Hematopoietic multipotent progenitor cell (in vitro differentiated cells): ENCODE results near the gene UROC1. TPM values are rescaled to one million over a fixed set of nuclear protein-coding genes. Genes with fewer than 3 reads are reported as not detected.
A peak's percentile ranks its signal among the peaks of the same experiment; 100 is the strongest.

Source experiments
- DNase-seq, 3 donors: peaks; one replicate each; pipeline ENCODE4 v3.0.0-alpha.2; 2011 to 2015; ENCODE audit warnings: low read depth in 2 of 3, low spot score in 2 of 3
- total RNA-seq: library from RNA; depleted of rRNA; stranded (reverse); fragments of >200 nt; gene quantifications from one replicate; pipeline ENCODE4 v1.2.3, GENCODE V29; 2012

UROC1 gene
- total RNA-seq: under 0.01 TPM

DNA sequence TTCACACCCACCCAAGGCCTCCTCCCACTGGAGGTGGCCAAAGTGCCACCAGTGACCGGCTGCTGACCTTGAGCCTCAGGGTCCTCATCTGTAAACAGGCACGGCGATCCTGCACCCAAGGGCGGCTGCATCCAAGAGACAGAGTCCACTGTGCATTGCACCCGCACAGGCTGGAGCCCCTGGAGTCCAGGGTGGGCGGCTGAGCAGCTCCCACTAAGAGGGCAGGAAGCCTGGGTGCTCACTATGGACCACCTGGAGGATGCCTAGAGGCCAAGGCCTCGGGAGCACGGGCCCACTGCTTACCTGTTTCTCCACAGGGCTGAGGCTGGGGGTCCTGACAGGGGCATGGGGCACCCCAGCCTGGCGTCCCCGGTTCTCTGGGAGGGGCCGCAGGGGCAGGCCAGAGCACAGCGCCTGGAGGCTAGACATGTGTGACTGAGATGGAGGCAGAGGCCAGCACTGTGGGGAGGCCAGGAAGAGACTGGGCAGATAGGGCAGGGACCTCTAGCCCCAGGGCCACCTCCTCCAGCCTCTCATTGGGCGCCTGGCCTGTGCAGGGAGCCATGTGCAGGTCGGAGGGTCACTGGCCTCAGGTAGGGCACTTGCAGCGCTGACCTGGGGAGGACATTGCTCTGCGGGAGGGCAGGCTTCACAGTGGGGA is at the start of gene UROC1:
UROC1 (minus strand) TSS at position 483 of the 661 bp plus-strand sequence; CDS start at position 429, 54 bp downstream.
- DNase-seq: no peak

GRCh38 chr3:126562737-126563276 is 45.2 kb upstream of the UROC1 start:
- DNase-seq: no peak

- no peak for DNase-seq
Measured at GRCh38 chr3:126558336-126559071, 40.9 kb upstream of the UROC1 start, which contains the start of gene C3orf22. C3orf22 (minus strand) TSS chr3:126558932; CDS start chr3:126553390, 5,542 bp downstream.

DNA sequence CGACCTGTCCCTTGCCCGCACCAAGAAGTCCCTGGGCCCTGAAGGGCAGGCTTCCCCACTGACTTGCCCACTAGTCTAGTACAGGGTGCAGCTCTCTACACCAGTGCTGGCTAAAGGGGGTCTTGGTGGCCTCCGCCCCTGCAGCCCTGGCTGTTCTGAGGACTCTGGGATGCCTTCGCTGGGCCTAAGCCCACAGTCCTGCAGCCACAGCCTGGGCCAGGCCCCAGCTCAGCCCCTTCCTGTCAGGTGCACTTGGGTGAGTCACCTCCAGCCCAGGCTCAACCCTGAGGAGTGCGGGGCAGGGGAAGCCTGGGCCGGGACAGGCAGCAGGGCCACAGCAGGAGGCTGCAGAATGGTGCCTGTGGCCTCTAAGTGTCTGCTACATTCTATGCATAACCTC is 40.2 kb upstream of the UROC1 start:
- DNase-seq: no peak

- no peak for DNase-seq
Measured at GRCh38 chr3:126557415-126557745, 39.8 kb upstream of the UROC1 start.

DNA sequence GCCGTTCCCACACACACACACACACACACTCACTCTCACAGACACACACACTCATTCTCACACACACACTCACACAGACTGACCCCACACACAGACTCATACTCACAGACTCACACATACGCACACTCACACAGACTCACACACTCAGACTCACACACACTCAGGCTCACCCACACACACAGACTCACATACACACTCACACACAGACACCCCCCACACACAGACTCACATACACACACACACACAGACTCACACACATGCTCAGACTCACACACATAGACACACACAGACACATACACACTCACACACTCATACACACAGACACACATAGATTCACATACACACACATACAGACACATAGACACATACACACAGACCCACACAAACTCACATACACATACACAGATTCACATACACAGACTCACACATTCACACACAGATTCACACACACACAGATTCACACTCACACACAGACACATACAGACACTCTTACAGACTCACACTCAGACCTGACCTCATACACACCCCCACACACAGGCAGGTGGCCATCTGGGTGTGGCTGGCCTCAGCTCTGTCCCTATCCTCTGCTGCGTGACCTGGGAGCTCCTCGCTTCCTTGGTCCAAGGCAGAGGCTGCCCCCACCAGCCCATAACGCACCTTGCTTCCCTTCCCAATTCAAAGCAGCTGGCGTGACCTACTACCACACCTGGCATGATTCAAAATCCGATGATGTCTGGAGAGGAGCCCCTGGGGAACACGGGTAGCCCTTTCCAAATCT is 39.3 kb upstream of the UROC1 start:
- no peak for DNase-seq

DNA sequence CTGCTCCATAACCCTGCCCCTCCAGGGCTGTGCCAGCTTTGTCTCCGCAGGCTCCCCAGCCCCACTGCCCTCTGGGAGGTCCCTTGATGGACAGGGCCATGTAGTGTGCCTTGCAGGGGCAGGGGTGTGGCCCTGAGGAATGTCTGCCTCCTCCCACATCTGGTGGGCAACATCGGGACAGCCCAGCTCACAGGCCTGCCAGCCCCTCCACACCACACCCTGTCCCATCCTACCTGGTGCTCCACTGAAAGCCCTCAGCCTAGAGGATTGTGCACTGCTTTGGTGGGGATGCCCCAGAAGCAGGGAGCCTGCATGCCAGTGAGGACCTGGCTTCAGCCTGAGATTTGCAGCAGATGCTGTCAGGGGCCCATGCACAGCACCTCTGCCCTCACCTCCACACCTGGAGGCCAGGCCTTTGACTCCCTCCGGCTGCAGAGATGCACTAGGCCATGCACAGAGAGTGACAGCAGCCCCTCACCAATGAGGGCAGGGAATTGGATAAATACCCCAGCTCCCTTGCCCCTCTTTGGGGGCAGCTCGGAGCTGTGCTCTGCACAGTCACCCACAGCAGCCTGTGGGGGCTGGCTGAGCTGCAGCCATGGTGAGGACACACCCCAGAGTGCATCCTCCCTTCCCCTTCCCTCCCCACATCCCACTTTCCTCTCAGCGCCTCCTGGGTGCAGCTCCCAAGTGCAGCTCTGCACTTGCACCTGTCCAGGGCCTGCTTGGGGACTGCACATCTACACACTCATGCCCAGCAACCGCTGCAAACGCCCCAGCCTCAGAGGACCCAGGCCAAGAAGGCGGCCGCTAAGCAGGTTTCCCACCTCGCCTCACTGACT is 38.4 kb upstream of the UROC1 start:
- DNase-seq: no peak

GRCh38 chr3:126554560-126555525 is 37.3 kb upstream of the UROC1 start:
- DNase-seq: no peak

DNA sequence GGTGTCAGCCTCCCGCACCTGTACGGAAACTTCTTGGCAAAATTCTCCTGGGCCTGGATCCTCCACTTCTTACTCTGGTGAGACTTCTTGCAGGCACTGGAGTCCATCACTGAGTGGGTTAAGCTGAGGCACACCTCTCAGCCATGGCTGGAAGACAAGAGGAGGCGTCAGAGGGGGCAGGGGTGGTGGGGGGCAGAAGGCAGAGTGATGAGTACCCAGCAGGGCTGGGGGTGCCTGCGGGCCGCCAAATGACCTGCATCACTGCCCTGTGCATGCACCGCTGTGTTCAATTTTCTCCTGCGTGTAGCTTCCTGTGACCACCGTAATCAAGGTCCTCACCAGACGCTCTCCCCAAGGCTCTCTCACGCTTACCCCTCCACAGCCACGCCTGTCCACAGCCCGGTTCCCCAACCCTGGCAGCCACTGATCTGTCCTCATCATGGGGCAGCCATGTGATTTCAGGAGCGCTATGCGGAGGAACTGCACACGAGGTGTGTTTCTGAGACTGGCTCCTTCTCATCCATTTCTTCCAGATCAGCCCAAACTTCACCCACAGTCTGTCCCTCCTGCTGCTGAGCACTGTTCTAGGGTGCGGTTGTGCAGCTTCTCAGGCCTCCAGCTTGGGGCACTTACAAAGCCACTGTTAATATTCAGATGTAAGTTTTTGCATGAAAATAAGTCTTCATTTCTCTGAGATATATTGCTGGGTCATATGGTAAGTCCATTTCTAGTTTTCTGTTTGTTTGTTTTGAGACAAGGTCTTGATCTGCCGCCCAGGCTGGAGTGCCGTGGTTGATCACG is 35.9 kb upstream of the UROC1 start:
- no peak for DNase-seq

GRCh38 chr3:126552688-126553283 is 35.2 kb upstream of the UROC1 start:
- DNase-seq: no peak

DNA sequence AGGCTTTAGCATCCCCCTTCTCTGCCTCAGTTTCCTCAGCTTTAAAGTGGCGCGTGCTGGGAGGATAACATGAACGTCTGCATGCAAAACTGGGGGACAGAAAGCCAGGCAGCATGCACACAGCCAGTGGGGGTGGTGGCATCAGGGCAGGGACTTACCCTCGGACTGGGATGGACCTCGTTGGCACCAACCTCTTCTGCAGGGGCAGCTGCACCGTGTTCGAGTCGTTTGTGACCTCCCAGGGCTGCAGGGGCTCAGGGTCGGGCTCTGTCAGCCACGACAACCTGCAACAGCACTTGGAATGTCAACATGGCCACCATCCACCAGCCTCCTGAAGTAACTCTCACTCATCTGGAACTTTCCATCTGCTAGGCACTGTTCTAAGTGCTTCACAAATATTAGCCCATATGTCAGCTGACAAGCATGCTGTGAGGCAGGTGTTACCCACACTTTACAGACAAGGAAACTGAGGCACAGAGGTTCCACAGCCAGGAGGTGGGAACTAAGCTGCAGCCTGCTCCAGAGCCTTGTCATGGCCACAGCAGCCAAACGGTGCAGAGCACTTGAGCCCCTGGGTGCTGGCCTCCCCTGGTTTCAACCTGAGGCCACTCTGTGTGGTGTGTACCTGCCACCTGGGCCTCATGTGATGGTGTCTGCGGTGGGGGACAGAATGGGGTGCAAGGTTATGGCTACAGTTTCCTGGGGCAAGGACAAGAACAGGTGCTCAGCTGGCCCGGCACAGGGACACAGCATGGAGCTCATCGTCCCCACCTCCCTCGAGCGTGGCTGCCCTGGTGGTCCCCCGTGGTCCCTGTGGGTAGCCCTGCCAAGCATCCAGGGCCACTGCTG is 34.5 kb upstream of the UROC1 start:
- DNase-seq: no peak

GRCh38 chr3:126551121-126551838 is 33.7 kb upstream of the UROC1 start:
- peak in 1 of 3 donors; percentile 39 for DNase-seq

DNA sequence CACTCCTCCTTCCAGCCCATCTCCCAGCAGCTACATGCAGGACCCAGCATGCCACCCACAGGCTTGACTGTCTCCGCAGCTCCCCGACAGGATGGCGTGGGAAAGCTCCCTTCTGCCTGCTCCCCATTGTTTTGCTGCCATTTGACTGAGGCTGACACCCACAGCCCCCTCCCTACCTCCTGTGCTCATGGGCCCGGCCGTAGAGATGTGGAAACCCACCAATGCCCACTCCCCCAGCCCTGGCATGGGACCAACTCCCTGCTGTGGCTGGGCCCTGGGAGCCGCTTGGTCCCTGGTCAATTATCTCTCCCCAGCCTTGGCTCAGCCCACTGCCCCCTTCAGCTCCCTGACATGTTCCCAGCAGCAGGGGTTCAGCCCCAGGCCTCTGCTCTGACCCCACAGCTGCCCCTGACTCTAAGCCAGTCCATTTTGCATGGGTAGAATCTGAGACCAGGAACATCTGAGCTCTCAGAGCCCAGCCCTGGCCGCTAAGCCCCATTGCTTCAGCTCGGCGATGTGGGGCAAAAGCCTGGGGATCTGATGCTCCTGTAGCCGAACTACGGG is 33.0 kb upstream of the UROC1 start:
- DNase-seq: no peak

DNA sequence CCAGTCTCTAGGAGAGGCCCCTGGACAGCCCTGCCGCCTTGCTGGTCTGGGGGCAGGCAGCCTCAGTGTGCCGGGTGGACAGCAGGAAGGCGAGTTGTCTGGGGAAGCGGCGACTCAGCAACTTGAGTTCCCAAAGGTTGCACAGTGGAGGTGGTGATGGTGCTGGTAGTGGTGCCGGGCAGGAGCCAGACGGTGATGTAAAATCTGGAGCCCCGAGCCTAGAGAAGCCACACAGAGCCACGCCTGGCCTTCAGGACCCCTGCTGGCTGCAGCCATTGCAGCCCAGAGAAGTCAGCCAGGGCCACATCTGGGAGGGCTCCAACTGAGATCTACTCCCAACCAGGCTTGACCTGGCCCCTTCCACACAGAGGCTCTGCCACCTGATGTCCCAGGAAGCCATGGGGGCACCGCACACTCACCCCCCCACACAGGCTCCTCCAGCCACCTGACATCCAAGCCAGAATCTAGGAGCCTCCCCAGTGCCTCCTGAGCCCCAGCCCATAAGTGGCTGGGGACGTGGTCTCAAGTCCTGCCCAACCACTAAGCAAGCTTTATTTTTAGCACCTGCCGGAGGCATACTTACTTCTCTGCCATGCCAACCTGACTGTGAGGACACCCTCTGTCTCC is 32.4 kb upstream of the UROC1 start:
- no peak for DNase-seq

DNA sequence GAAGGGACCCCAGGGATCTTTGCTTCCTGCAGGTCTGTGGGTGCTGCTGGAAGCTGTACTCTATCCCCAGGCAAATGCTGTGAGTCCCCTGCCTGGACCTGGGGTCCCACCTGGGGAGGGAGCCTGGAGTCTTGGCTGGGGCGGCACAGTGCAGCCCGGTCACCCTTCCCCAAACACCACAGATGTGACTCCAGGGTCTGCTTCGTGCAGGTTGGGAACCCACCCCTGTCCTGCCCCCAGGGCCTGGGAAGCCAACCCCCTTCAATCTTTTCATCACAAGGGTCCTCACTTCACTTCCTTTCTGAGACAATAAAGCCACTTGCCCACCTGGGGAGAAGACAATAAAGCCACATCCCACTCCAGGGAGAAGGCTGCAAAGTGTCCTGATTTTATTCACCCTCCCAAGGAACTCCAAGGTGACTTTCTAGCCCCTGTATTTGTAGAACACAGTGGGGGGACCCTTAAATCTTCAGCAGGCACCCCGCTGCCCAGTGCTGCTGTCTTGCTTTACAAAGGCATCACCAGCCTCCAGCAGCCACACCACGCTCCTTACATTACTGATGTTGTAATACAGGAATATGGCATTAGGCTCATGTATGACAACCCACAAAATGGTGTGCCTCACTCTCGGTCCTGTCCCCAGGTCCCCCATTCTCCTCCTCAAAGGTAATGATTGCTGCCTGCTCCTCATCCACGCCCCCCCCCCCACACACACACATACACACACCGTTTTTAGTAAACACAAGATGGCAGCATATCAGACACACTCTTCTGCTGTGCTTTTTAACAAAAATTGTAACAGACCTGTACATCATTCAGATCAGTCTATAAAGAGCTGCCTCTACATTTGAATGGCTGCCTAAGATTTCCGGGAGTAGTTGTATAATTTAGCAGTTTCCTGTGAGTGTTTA is 31.2 kb upstream of the UROC1 start:
- no peak for DNase-seq
